ENCODE measurements around the gene IRAK2.

The IRAK2 gene

GRCh38 chr3:10228248-10228950 is 63.7 kb downstream of the IRAK2 start:
- H2BK5ac ChIP-seq (ENCODE audit: low read depth, low read length, poor library complexity): no peak overlapping the region
- H3K79me1 ChIP-seq (ENCODE audit: low read length): no peaks in the 10 kb centered on the region
- no peaks in the 10 kb centered on the region for H3K27me3 ChIP-seq (ENCODE audit: insufficient read depth, low read length)
- no peak overlapping the region for H4K12ac ChIP-seq (ENCODE audit: low read depth, low read length)
- H3K27ac ChIP-seq (ENCODE audit: low read depth, low read length): no peak overlapping the region
- H3K4ac ChIP-seq (ENCODE audit: low read depth, low read length): no peak overlapping the region
- H3K79me2 ChIP-seq (ENCODE audit: control insufficient read depth, insufficient read depth, low read length, poor library complexity): no peaks in the 10 kb centered on the region
- no peak overlapping the region for H4K91ac ChIP-seq (ENCODE audit: low read depth, low read length)
- no peak overlapping the region for H2AFZ ChIP-seq (ENCODE audit: insufficient read depth, low read length, poor library complexity)
- H2AK5ac ChIP-seq (ENCODE audit: low read length): no peak overlapping the region
- H3K4me1 ChIP-seq (ENCODE audit: control insufficient read depth in 1 of 2, insufficient read depth in 2 of 2, low read length in 2 of 2): no peaks in the 10 kb centered on the region
- H3K9me3 ChIP-seq (ENCODE audit: insufficient read depth, low read depth, low read length): no peaks in the 10 kb centered on the region
- no peak overlapping the region for H3K18ac ChIP-seq (ENCODE audit: low read length)
- no peak overlapping the region for H3K23ac ChIP-seq (ENCODE audit: low read length)
- no peak overlapping the region for H2BK12ac ChIP-seq (ENCODE audit: low read length)
- H4K8ac ChIP-seq (ENCODE audit: low read depth, low read length): no peak overlapping the region
- no peaks in the 10 kb centered on the region for H3K36me3 ChIP-seq (ENCODE audit: control insufficient read depth in 1 of 2, insufficient read depth in 2 of 2, low read length in 2 of 2)
- DNase-seq: peak; percentile 29 to 31
- no peak overlapping the region for H3K4me3 ChIP-seq (ENCODE audit: low read depth, low read length)
- H3K9ac ChIP-seq (ENCODE audit: low read length): no peak overlapping the region
- H3K14ac ChIP-seq (ENCODE audit: low read length): no peak overlapping the region
- no CpG with 5 or more reads among the region's 4 CpGs for WGBS (ENCODE audit: extremely low coverage, insufficient coverage, insufficient read length)
- no peak overlapping the region for H2BK120ac ChIP-seq (ENCODE audit: insufficient read depth, low read length, poor library complexity)
- no peak overlapping the region for H3K4me2 ChIP-seq (ENCODE audit: low read length)

DNA sequence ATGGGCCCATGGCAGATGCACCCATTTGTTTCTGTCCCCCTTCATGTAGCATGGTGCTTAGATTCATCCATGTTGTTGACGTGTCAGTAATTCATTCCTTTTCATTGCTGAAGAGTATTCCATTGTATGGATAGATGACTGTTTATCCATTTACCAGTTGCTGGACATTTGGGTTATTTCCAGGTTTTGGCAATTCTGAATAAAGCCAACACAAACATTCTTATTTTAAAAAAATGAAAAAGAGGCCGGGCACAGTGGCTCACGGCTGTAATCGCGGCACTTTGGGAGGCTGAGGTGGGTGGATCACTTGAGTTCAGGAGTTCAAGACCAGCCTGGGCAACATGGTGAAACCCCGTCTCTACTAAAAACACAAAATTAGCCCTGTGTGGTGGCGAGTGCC is 64.9 kb downstream of the IRAK2 start:
- H2AK5ac ChIP-seq (ENCODE audit: low read length): no peak overlapping the region
- H3K9me3 ChIP-seq (ENCODE audit: insufficient read depth, low read depth, low read length): no peaks in the 10 kb centered on the region
- H4K12ac ChIP-seq (ENCODE audit: low read depth, low read length): no peak overlapping the region
- no peak overlapping the region for H3K14ac ChIP-seq (ENCODE audit: low read length)
- H3K4me3 ChIP-seq (ENCODE audit: low read depth, low read length): no peak overlapping the region
- H3K36me3 ChIP-seq (ENCODE audit: control insufficient read depth in 1 of 2, insufficient read depth in 2 of 2, low read length in 2 of 2): peaks cover 0 to 2% of the 10 kb centered on the region in 2 experiments
- no peak overlapping the region for H3K4ac ChIP-seq (ENCODE audit: low read depth, low read length)
- H2BK5ac ChIP-seq (ENCODE audit: low read depth, low read length, poor library complexity): no peak overlapping the region
- H4K91ac ChIP-seq (ENCODE audit: low read depth, low read length): no peak overlapping the region
- no peak overlapping the region for H4K8ac ChIP-seq (ENCODE audit: low read depth, low read length)
- H3K9ac ChIP-seq (ENCODE audit: low read length): no peak overlapping the region
- H3K18ac ChIP-seq (ENCODE audit: low read length): no peak overlapping the region
- no peak overlapping the region for H3K4me2 ChIP-seq (ENCODE audit: low read length)
- no peak overlapping the region for H3K27ac ChIP-seq (ENCODE audit: low read depth, low read length)
- no peak overlapping the region for H2BK120ac ChIP-seq (ENCODE audit: insufficient read depth, low read length, poor library complexity)
- H2AFZ ChIP-seq (ENCODE audit: insufficient read depth, low read length, poor library complexity): no peak overlapping the region
- H3K79me2 ChIP-seq (ENCODE audit: control insufficient read depth, insufficient read depth, low read length, poor library complexity): no peaks in the 10 kb centered on the region
- no peaks in the 10 kb centered on the region for H3K4me1 ChIP-seq (ENCODE audit: control insufficient read depth in 1 of 2, insufficient read depth in 2 of 2, low read length in 2 of 2)
- no peak for DNase-seq
- H2BK12ac ChIP-seq (ENCODE audit: low read length): no peak overlapping the region
- no peak overlapping the region for H3K23ac ChIP-seq (ENCODE audit: low read length)
- H3K79me1 ChIP-seq (ENCODE audit: low read length): no peaks in the 10 kb centered on the region
- no peaks in the 10 kb centered on the region for H3K27me3 ChIP-seq (ENCODE audit: insufficient read depth, low read length)
- WGBS (ENCODE audit: extremely low coverage, insufficient coverage, insufficient read length): no CpG with 5 or more reads among the region's 7 CpGs

GRCh38 chr3:10232137-10232536 is 67.4 kb downstream of the IRAK2 start:
- Histone ChIP-seq H2BK12ac (ENCODE audit: low read length) (no peak overlapping the region), H4K8ac (ENCODE audit: low read depth, low read length) (no peak overlapping the region), H2BK120ac (ENCODE audit: insufficient read depth, low read length, poor library complexity) (no peak overlapping the region), H4K12ac (ENCODE audit: low read depth, low read length) (no peak overlapping the region), H3K4me1 (ENCODE audit: control insufficient read depth in 1 of 2, insufficient read depth in 2 of 2, low read length in 2 of 2) (no peaks in the 10 kb centered on the region), H3K14ac (ENCODE audit: low read length) (no peak overlapping the region), H3K9me3 (ENCODE audit: insufficient read depth, low read depth, low read length) (peaks cover 3% of the 10 kb centered on the region), H3K79me1 (ENCODE audit: low read length) (no peaks in the 10 kb centered on the region), H3K27ac (ENCODE audit: low read depth, low read length) (no peak overlapping the region), H3K4me3 (ENCODE audit: low read depth, low read length) (no peak overlapping the region), H2BK5ac (ENCODE audit: low read depth, low read length, poor library complexity) (no peak overlapping the region), H3K79me2 (ENCODE audit: control insufficient read depth, insufficient read depth, low read length, poor library complexity) (no peaks in the 10 kb centered on the region), H3K23ac (ENCODE audit: low read length) (no peak overlapping the region), H3K36me3 (ENCODE audit: control insufficient read depth in 1 of 2, insufficient read depth in 2 of 2, low read length in 2 of 2) (peaks cover 0 to 2% of the 10 kb centered on the region in 2 experiments), H3K9ac (ENCODE audit: low read length) (no peak overlapping the region), H2AK5ac (ENCODE audit: low read length) (no peak overlapping the region), H3K18ac (ENCODE audit: low read length) (no peak overlapping the region), H4K91ac (ENCODE audit: low read depth, low read length) (no peak overlapping the region), H3K4me2 (ENCODE audit: low read length) (no peak overlapping the region), H2AFZ (ENCODE audit: insufficient read depth, low read length, poor library complexity) (no peak overlapping the region), H3K4ac (ENCODE audit: low read depth, low read length) (no peak overlapping the region), H3K27me3 (ENCODE audit: insufficient read depth, low read length) (no peaks in the 10 kb centered on the region)
- peak in 1 of 2 donors; percentile 32 for DNase-seq
- no CpG with 5 or more reads among the region's 7 CpGs for WGBS (ENCODE audit: extremely low coverage, insufficient coverage, insufficient read length)

DNA sequence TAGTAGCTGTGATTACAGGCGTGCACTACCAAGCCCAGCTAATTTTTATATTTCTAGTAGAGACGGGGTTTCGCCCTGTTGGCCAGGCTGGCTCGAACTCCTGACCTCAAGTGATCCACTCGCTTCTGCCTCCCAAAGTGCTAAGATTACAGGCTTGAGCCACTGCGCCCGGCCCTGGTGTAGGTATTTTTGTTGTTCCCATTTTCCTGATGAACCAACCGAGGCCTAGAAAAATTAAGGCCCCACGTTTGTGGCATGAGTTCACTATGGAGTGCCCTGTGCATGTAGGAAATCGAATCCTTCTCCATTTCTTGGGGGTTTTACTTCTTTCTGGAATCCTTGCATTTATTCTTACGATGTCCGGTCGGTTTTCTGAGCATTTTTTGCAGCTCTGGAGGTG is 69.3 kb downstream of the IRAK2 start:
- Histone ChIP-seq H3K14ac (ENCODE audit: low read length) (no peak overlapping the region), H3K9me3 (ENCODE audit: insufficient read depth, low read depth, low read length) (peaks cover 3% of the 10 kb centered on the region), H4K91ac (ENCODE audit: low read depth, low read length) (no peak overlapping the region), H2BK5ac (ENCODE audit: low read depth, low read length, poor library complexity) (no peak overlapping the region), H3K18ac (ENCODE audit: low read length) (no peak overlapping the region), H3K4me2 (ENCODE audit: low read length) (no peak overlapping the region), H3K9ac (ENCODE audit: low read length) (no peak overlapping the region), H2BK12ac (ENCODE audit: low read length) (no peak overlapping the region), H2BK120ac (ENCODE audit: insufficient read depth, low read length, poor library complexity) (no peak overlapping the region), H3K79me1 (ENCODE audit: low read length) (no peaks in the 10 kb centered on the region), H3K4me3 (ENCODE audit: low read depth, low read length) (no peak overlapping the region), H3K79me2 (ENCODE audit: control insufficient read depth, insufficient read depth, low read length, poor library complexity) (no peaks in the 10 kb centered on the region), H3K36me3 (ENCODE audit: control insufficient read depth in 1 of 2, insufficient read depth in 2 of 2, low read length in 2 of 2) (peaks cover 0 to 2% of the 10 kb centered on the region in 2 experiments), H3K27me3 (ENCODE audit: insufficient read depth, low read length) (no peaks in the 10 kb centered on the region), H2AFZ (ENCODE audit: insufficient read depth, low read length, poor library complexity) (no peak overlapping the region), H4K12ac (ENCODE audit: low read depth, low read length) (no peak overlapping the region), H3K27ac (ENCODE audit: low read depth, low read length) (no peak overlapping the region), H3K4ac (ENCODE audit: low read depth, low read length) (no peak overlapping the region), H2AK5ac (ENCODE audit: low read length) (no peak overlapping the region), H3K4me1 (ENCODE audit: control insufficient read depth in 1 of 2, insufficient read depth in 2 of 2, low read length in 2 of 2) (no peaks in the 10 kb centered on the region), H4K8ac (ENCODE audit: low read depth, low read length) (no peak overlapping the region), H3K23ac (ENCODE audit: low read length) (no peak overlapping the region)
- DNase-seq: no peak
- WGBS (ENCODE audit: extremely low coverage, insufficient coverage, insufficient read length): no CpG with 5 or more reads among the region's 13 CpGs
